ENCODE results near the gene ATP6V1F.

Gene ATP6V1F

DNA sequence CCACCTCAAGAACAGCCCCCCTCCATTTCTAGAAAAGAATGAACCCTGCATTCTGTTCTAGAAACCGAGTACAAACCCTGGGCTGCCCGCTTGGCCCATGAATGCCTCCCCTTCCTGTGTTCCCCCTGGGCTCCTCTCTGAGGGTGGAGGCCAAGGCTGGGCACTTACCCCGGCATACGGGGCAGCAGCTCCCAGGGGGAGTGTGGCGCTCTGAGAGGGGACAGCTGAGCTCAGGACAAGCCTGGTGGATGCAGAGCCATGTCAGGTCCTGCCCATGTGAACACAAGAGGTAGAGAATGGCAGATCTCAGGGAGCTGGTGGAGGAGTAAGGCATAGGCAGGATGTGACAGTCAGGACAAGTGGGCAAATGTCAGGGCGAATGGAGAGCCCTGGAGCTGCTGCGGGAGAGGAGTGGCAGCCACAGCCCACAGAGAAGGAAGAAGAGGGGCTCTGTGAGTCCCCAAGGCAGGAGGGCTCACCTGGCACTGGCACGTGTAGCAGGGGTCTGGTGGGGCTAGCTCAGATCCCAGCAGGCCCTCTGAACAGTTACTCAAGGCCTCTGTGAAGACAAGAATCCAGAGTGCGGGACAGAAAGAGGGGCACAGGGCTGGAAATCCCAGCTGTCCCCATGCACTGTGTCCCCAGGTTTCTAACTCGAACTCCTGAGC is 18.9 kb downstream of the ATP6V1F start:
- no peaks in the 10 kb centered on the region for H3K27me3 ChIP-seq (ENCODE audit: insufficient read depth, low read length)
- no peak overlapping the region for H3K27ac ChIP-seq (ENCODE audit: low read depth, low read length)
- H3K9ac ChIP-seq (ENCODE audit: low read depth, low read length): no peak overlapping the region
- 90% methylated on average over 10 of the region's 10 CpGs for WGBS
- H3K4me3 ChIP-seq (ENCODE audit: low read length): no peak overlapping the region
- no peaks in the 10 kb centered on the region for H3K36me3 ChIP-seq (ENCODE audit: insufficient read depth, low read length)
- H3K9me3 ChIP-seq (ENCODE audit: insufficient read depth, low read depth, low read length): no peaks in the 10 kb centered on the region
- H3K4me1 ChIP-seq (ENCODE audit: insufficient read depth, low read length): no peaks in the 10 kb centered on the region

DNA sequence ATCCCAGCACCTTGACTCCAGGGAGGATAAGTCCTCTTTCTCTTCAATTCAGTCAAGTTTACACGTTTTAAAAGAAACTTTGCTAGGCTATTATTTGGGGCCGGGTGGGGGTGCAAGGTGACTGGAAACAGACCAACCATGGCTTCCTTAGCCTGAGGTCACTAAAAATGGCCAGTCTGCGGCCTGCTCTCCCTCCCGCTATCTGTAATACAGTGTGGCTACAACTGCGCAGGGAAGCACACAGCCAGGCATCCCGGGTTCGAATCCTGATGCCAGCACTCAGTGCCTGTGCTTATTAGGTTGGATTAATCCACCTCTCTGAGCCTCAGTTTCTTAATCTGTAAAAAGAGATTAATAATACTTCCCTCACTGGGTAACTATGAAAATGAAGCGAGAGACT is 19.5 kb downstream of the ATP6V1F start:
- no peaks in the 10 kb centered on the region for H3K4me1 ChIP-seq (ENCODE audit: insufficient read depth, low read length)
- H3K9me3 ChIP-seq (ENCODE audit: insufficient read depth, low read depth, low read length): no peaks in the 10 kb centered on the region
- no peak overlapping the region for H3K27ac ChIP-seq (ENCODE audit: low read depth, low read length)
- no peak overlapping the region for H3K4me3 ChIP-seq (ENCODE audit: low read length)
- no peaks in the 10 kb centered on the region for H3K27me3 ChIP-seq (ENCODE audit: insufficient read depth, low read length)
- no peaks in the 10 kb centered on the region for H3K36me3 ChIP-seq (ENCODE audit: insufficient read depth, low read length)
- WGBS: 92% methylated on average over 8 of the region's 8 CpGs
- no peak overlapping the region for H3K9ac ChIP-seq (ENCODE audit: low read depth, low read length)

DNA sequence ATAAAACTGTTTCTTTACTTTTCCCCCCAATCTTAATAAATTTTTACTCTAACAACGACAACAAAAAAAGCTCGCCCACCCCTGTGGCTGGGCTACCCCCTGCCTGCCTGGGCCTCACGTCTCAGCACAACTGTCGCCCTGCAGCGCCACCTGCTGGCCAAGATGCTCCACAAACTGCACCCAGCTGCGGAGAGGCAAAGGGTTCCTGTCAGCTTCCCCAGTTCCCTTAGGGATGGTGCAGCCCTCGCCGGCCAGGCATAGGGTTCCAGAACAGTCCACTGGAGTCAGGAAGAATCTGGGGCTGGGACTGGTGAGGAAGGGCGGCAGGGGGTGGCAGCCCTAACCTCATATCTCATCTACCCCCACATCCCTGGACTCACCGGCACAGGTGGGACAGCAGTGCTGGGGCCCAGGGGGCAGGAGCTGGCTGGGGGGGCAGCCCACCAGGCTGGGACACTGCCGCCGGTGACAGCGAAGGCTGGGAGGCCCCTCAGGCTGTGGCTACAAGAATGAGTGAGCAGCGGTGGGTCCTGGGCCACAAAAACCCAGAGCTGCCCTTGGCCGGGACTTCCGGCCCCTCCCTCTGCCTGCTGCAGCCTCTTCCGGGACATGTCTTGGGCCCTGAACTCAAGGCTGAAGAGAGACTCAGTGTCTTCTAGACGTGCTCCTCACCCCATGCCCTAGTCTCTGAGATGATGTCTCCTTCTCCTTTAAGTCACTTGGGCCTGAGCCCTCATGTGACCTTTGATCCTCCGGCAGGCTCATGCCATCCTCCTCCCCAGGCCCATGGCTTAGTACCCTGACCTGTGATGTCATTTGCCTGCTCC is 21.2 kb downstream of the ATP6V1F start:
- no peaks in the 10 kb centered on the region for H3K4me1 ChIP-seq (ENCODE audit: insufficient read depth, low read length)
- H3K27ac ChIP-seq (ENCODE audit: low read depth, low read length): no peak overlapping the region
- H3K36me3 ChIP-seq (ENCODE audit: insufficient read depth, low read length): no peaks in the 10 kb centered on the region
- 49% methylated on average over 18 of the region's 19 CpGs for WGBS
- H3K9ac ChIP-seq (ENCODE audit: low read depth, low read length): no peak overlapping the region
- H3K27me3 ChIP-seq (ENCODE audit: insufficient read depth, low read length): no peaks in the 10 kb centered on the region
- no peak overlapping the region for H3K4me3 ChIP-seq (ENCODE audit: low read length)
- H3K9me3 ChIP-seq (ENCODE audit: insufficient read depth, low read depth, low read length): no peaks in the 10 kb centered on the region

DNA sequence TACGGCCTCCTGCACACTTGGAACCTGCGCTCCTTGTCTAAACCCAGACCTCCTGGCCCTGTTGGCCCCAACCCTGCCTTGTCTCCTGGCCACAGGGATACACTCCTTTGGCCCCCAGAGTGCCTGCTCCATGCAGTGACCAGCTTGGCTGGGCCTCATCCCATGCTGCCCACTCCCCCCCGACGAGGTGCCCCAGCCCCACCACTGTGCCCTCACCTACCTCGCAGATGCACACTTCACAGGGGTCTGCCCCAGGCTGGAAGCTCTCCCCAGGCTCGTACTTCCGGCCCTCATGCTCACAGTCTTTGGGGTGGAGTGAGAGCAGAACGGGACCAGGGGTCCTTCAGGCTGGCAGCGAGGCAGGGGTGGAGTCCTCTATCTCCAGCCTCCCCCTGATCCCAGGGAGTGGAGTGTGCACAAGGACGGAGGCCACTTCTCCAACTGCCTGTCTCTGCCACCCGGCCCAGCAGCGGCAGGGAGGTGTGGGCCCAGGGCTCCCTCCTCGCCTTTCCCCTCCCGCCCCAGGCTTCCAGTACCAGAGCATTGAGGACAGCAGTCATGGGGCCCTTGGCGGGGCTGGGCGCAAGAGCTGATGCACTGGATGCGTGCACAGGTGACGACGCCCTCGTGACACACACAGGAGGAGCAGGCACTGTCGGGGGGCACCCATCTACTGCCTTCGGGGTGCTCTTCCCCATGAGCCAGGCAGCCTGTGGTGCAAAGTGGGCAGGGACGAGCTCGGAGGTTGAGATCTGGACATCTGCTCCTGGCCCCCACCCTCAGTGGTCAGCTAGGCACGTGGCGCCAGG is 22.1 kb downstream of the ATP6V1F start:
- no peak overlapping the region for H3K9ac ChIP-seq (ENCODE audit: low read depth, low read length)
- no peaks in the 10 kb centered on the region for H3K27me3 ChIP-seq (ENCODE audit: insufficient read depth, low read length)
- no peaks in the 10 kb centered on the region for H3K9me3 ChIP-seq (ENCODE audit: insufficient read depth, low read depth, low read length)
- no peaks in the 10 kb centered on the region for H3K36me3 ChIP-seq (ENCODE audit: insufficient read depth, low read length)
- H3K4me1 ChIP-seq (ENCODE audit: insufficient read depth, low read length): no peaks in the 10 kb centered on the region
- no peak overlapping the region for H3K4me3 ChIP-seq (ENCODE audit: low read length)
- H3K27ac ChIP-seq (ENCODE audit: low read depth, low read length): no peak overlapping the region
- 91% methylated on average over 26 of the region's 26 CpGs for WGBS

DNA sequence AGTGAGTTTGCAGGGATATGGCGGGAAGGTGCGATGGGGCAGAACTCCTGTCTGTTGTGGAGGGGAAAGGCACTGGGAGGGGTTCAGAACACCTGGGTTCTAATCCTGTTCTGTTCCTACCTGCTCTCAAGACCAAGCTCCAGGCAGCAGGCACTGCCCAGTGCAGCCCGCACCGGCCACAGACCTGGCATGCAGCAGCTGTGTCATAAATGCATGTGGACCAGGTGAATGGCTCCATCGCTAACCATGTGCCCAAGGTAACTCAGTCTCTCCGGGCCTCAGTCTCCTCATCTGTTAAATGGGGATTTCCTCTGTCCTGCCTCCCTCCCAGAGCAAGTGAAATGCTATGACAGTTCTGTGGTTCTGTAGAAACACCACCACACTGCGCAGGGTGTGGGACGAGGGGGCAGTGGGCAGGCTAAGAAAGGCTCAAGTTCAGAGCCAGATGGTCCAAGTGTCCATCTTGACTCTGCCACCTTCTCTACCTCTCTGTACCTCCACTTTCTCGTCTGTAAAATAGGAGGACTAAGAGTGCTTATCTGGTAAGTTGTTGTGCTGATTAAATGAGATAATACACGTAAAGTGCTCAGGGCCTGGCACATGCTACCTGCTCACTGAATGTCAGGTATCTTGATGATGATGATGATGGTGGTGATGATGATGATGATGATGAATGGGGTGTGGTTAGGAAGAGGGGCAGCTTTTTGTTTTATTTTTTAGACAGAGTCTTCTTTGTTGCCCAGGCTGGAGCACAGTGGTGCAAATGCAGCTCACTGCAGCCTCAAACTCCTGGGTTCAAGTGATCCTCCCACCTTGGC is 22.9 kb downstream of the ATP6V1F start:
- Histone ChIP-seq H3K4me1 (ENCODE audit: insufficient read depth, low read length) (no peaks in the 10 kb centered on the region), H3K36me3 (ENCODE audit: insufficient read depth, low read length) (no peaks in the 10 kb centered on the region), H3K27me3 (ENCODE audit: insufficient read depth, low read length) (peaks cover 3% of the 10 kb centered on the region; the same call in 1 of the 2 replicates), H3K9me3 (ENCODE audit: insufficient read depth, low read depth, low read length) (no peaks in the 10 kb centered on the region), H3K9ac (ENCODE audit: low read depth, low read length) (no peak overlapping the region), H3K4me3 (ENCODE audit: low read length) (no peak overlapping the region), H3K27ac (ENCODE audit: low read depth, low read length) (no peak overlapping the region)
- 98% methylated on average over 9 of the region's 10 CpGs for WGBS

DNA sequence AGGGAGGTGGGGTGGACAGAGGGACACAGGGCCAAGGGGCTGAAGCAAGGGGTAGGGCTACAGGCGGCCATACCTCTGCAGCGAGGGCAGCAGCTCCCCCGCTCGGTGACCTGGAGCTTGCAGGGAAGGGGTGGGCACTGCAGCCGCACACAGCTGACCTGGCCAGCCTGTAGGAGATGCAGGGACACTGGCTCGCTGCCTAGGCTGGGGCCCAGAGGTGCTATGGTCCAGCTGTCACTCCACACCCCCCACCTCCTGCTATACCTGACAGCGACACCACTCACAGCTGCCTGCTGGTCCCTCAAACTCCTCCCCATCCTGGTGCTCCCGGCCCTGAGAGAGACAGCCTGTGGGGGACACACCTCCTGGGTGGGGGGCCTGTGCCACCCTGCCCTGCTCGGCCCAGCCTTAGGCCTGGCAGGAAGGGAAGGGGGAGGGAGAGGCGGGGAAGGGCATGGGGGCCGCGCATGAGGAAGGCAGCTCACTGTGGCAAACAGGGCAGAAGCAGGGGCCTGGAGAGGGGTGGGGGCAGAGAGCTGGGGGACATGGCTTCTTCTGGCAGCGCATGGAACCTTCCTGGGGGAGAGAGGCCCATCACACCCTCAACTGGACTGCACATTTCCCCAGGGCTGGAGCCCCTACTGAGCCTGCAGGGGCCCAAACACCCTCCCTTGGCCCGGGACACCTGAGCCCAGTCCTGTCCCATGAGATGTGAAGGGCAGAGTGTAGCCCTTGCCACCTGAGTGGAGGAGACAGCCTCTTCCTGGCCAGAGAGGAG is 23.9 kb downstream of the ATP6V1F start:
- no peaks in the 10 kb centered on the region for H3K4me1 ChIP-seq (ENCODE audit: insufficient read depth, low read length)
- no peak overlapping the region for H3K27ac ChIP-seq (ENCODE audit: low read depth, low read length)
- no peaks in the 10 kb centered on the region for H3K36me3 ChIP-seq (ENCODE audit: insufficient read depth, low read length)
- H3K9ac ChIP-seq (ENCODE audit: low read depth, low read length): no peak overlapping the region
- H3K27me3 ChIP-seq (ENCODE audit: insufficient read depth, low read length): peaks cover 12% of the 10 kb centered on the region
- no peak overlapping the region for H3K4me3 ChIP-seq (ENCODE audit: low read length)
- WGBS: 77% methylated on average over 14 of the region's 14 CpGs
- no peaks in the 10 kb centered on the region for H3K9me3 ChIP-seq (ENCODE audit: insufficient read depth, low read depth, low read length)

DNA sequence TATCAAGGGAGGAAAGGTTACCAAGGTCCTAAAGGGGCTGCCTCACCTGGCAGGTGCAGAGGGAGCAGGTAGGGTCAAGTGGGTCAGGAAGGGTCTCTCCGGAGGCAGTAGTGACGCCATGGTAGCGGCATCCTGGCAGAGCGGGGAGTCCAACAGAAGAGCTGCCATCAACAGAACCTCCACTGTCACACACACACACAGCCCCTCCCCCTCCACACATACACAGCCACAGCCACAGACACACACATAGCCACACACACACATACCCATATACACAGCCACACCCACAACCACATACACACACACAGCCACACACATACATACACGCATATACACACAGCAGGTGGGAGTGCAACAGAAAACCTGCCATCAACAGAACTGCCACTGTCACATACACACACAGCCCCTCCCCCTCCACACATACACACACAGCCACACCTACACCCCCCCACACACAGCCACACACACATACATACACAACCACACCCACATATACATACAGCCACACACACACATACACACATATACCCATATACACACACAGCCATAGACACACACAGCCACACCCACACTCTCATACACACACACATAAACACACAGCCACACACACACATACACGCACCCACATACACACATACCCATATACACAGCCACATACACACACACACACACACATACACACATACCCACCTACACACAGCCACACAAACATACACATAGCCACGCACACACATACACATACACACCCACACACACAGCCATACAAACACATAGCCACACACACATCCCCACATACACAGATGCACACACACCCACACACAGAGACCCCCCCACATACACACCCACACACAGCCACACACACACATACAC is 24.7 kb downstream of the ATP6V1F start:
- 90% methylated on average over 7 of the region's 7 CpGs for WGBS
- no peaks in the 10 kb centered on the region for H3K36me3 ChIP-seq (ENCODE audit: insufficient read depth, low read length)
- H3K4me1 ChIP-seq (ENCODE audit: insufficient read depth, low read length): no peaks in the 10 kb centered on the region
- no peaks in the 10 kb centered on the region for H3K9me3 ChIP-seq (ENCODE audit: insufficient read depth, low read depth, low read length)
- no peak overlapping the region for H3K27ac ChIP-seq (ENCODE audit: low read depth, low read length)
- no peak overlapping the region for H3K9ac ChIP-seq (ENCODE audit: low read depth, low read length)
- no peak overlapping the region for H3K4me3 ChIP-seq (ENCODE audit: low read length)
- peaks cover 15% of the 10 kb centered on the region for H3K27me3 ChIP-seq (ENCODE audit: insufficient read depth, low read length)

DNA sequence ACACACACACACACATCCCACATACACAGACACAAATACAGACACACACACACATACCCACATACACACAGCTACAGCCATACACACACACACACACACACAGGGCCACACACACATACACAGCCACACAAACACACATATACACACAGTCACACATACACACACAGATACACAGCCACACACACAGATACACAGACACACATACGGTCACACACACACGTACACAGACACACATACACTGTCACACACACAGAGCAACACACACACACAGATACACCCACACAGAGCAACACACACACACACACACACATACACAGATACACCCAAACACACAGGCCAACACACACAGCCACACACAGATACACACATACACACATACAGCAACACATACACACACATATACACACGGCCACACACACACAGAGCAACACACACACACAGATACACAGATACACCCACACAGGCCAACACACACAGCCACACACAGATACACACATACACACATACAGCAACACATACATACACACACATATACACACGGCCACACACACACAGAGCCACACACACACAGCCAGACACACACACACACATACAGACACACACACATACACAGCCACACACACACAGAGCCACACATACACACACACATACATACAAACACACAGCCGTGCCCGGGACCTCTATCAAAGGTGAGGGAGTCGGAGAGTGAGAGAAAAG is 25.5 kb downstream of the ATP6V1F start:
- 87% methylated on average over 6 of the region's 7 CpGs for WGBS
- H3K27ac ChIP-seq (ENCODE audit: low read depth, low read length): no peak overlapping the region
- peaks cover 15% of the 10 kb centered on the region for H3K27me3 ChIP-seq (ENCODE audit: insufficient read depth, low read length)

DNA sequence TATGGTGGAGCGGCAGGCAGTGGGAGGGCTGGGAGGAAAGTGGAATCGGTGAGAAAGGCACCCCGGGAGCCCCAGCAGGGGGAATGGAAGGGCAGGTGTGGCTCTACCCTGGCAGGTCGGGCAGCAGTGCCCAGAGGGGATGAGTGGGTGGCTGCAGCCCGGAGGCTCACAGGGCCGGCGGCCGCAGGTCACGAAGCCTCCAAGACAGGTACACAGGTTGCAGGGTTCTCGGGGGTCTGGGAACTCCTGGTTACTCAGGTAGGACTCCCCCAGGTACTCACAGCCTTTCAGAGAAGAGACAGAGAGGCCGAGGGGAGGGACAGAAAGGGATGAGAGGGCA is 26.1 kb downstream of the ATP6V1F start:
- H3K4me3 ChIP-seq (ENCODE audit: low read length): no peak overlapping the region
- no peaks in the 10 kb centered on the region for H3K4me1 ChIP-seq (ENCODE audit: insufficient read depth, low read length)
- no peaks in the 10 kb centered on the region for H3K36me3 ChIP-seq (ENCODE audit: insufficient read depth, low read length)
- H3K9me3 ChIP-seq (ENCODE audit: insufficient read depth, low read depth, low read length): no peaks in the 10 kb centered on the region
- H3K27ac ChIP-seq (ENCODE audit: low read depth, low read length): peak overlapping the region; percentile 28; the same call in 1 of the 2 replicates
- WGBS: 64% methylated on average over 11 of the region's 11 CpGs
- H3K27me3 ChIP-seq (ENCODE audit: insufficient read depth, low read length): peaks cover 15% of the 10 kb centered on the region
- H3K9ac ChIP-seq (ENCODE audit: low read depth, low read length): no peak overlapping the region

More for the DNA sequence above, 25.5 kb downstream of the ATP6V1F start:
- Histone ChIP-seq H3K4me3 (ENCODE audit: low read length) (no peak overlapping the region), H3K9me3 (ENCODE audit: insufficient read depth, low read depth, low read length) (no peaks in the 10 kb centered on the region), H3K4me1 (ENCODE audit: insufficient read depth, low read length) (no peaks in the 10 kb centered on the region), H3K36me3 (ENCODE audit: insufficient read depth, low read length) (no peaks in the 10 kb centered on the region), H3K9ac (ENCODE audit: low read depth, low read length) (no peak overlapping the region)
